HepG2 (cell line): Measurements from ENCODE around the gene FKBP8. TPM values are rescaled to one million over a fixed set of nuclear protein-coding genes. Genes with fewer than 3 reads are reported as not detected.

ENCODE experiments used
- ATF3 ChIP-seq: sonication (generic); formaldehyde crosslinking; IDR thresholded peaks from 2 replicates; pipeline ENCODE4 v1.4.0; 2020; ENCODE audit warnings: missing genetic modification reagents
- DRAP1 ChIP-seq: IDR thresholded peaks from 2 replicates; pipeline ENCODE4 v1.6.1; 2016; ENCODE audit warnings: missing genetic modification reagents, missing compliant biosample characterization
- GATAD2A ChIP-seq: IDR thresholded peaks from 2 replicates; pipeline ENCODE4 v1.6.1; 2016
- GMEB1 ChIP-seq: sonication (generic); formaldehyde crosslinking; IDR thresholded peaks from 2 replicates; pipeline ENCODE4 v1.5.1; 2020; ENCODE audit warnings: missing genetic modification reagents, mild to moderate bottlenecking, borderline replicate concordance
- HMGXB4 ChIP-seq, 2 experiments: sonication (generic) in 1 of 2; formaldehyde crosslinking in 1 of 2; IDR thresholded peaks; 2 replicates each; pipeline versions ENCODE4 v1.4.0 to v1.6.1; 2018 to 2020; ENCODE audit warnings: missing genetic modification reagents in 2 of 2, borderline replicate concordance in 1 of 2, low read depth in 1 of 2, mild to moderate bottlenecking in 1 of 2, missing biosample characterization in 1 of 2
- KDM6A ChIP-seq: IDR thresholded peaks from 2 replicates; pipeline ENCODE4 v1.6.1; 2016; ENCODE audit warnings: low read depth
- NFYC ChIP-seq: IDR thresholded peaks from 2 replicates; pipeline ENCODE4 v1.6.1; 2016; ENCODE audit warnings: missing genetic modification reagents, missing compliant biosample characterization
- NR2C2 ChIP-seq: sonication (generic); formaldehyde crosslinking; IDR thresholded peaks from 2 replicates; pipeline ENCODE4 v1.4.0; 2020; ENCODE audit warnings: missing genetic modification reagents, mild to moderate bottlenecking, moderate library complexity, borderline replicate concordance
- PRDM10 ChIP-seq: sonication (generic); formaldehyde crosslinking; IDR thresholded peaks from 2 replicates; pipeline ENCODE4 v1.4.0; 2020; ENCODE audit warnings: low read depth, missing genetic modification reagents
- SMARCE1 ChIP-seq: fragments of 450-650 bp; IDR thresholded peaks from 2 replicates; pipeline ENCODE4 v1.6.1; 2017; ENCODE audit warnings: borderline replicate concordance
- ZNF18 ChIP-seq: sonication (generic); formaldehyde crosslinking; IDR thresholded peaks from 2 replicates; pipeline ENCODE4 v1.8.0; 2022; ENCODE audit warnings: mild to moderate bottlenecking, missing genetic modification reagents; ENCODE audit not compliant: insufficient replicate concordance
- ZNF281 ChIP-seq: sonication (generic); formaldehyde crosslinking; IDR thresholded peaks from 2 replicates; pipeline ENCODE4 v1.4.0; 2020; ENCODE audit warnings: missing genetic modification reagents, borderline replicate concordance
- ZNF564 ChIP-seq: sonication (generic); formaldehyde crosslinking; IDR thresholded peaks from 2 replicates; pipeline ENCODE4 v1.8.1; 2023; ENCODE audit warnings: mild to moderate bottlenecking, missing genetic modification reagents
- polyA plus RNA-seq, 8 experiments: library from polyadenylated mRNA; depleted of rRNA in 3 of 8; stranded (reverse) in 7 of 8; unstranded in 1 of 8; fragments of >200 nt; fragmentation: Illumina TruSeq in 4 of 8; extraction: Trizol in 4 of 8; gene quantifications; 2 replicates each; pipeline versions ENCODE4 v1.2.1 to v1.2.3, GENCODE V29; 2011 to 2016; ENCODE audit warnings: low read depth in 4 of 8, missing spikeins in 1 of 8, mixed read lengths in 1 of 8; ENCODE audit not compliant: insufficient read depth in 1 of 8
- total RNA-seq, 5 experiments: library from RNA; depleted of rRNA; stranded (reverse); fragments of >200 nt; fragmentation: Illumina TruSeq; extraction: Trizol; gene quantifications; 2 replicates each; pipeline ENCODE4 v1.2.3, GENCODE V29; 2016; ENCODE audit warnings: low read depth in 1 of 5

FKBP8 gene
- total and polyA plus RNA-seq, 2 of the 13 experiments (the other 11 are each of a cell fraction or from before 2014, with no cell fraction given), result 81.7 to 93.9 TPM

- TF ChIP-seq HMGXB4 (CRISPR knock-in tag; IDR thresholded peaks at IDR 0.05; ENCODE audit: borderline replicate concordance in 1 of 2, low read depth in 1 of 2) (peak in 1 of 2 experiments; percentile 76; a peak in 2 of 4 replicates), ZNF281 (peak; percentile 49; the same call in 1 of the 2 replicates), ATF3 (peak; percentile 72), NFYC (CRISPR knock-in tag) (peak; percentile 25; the same call in 1 of the 2 replicates), DRAP1 (CRISPR knock-in tag) (peak; percentile 56; the same call in 1 of the 2 replicates), NR2C2 (CRISPR knock-in tag) (peak; percentile 36; the same call in 1 of the 2 replicates), ZNF18 (CRISPR knock-in tag) (peak; percentile 25), ZNF564 (CRISPR knock-in tag) (0 out of 2 replicates have a peak, but pooled peaks have one; percentile 52), SMARCE1 (no peak), GATAD2A (CRISPR knock-in tag) (peak; percentile 83), KDM6A (CRISPR knock-in tag) (no peak; the same call in 1 of the 2 replicates), GMEB1 (peak; percentile 10; the same call in 1 of the 2 replicates), PRDM10 (CRISPR knock-in tag) (no peak)
Observed at GRCh38 chr19:18519962-18520847, 23.2 kb downstream of the FKBP8 start (continued).
